ENCODE data around the gene COTL1. TPM values are rescaled to one million over a fixed set of nuclear protein-coding genes. Genes with fewer than 3 reads are reported as not detected.
A peak's percentile ranks its signal among the peaks of the same experiment; 100 is the strongest.

COTL1 gene
- total RNA-seq, 2 experiments from 2014 or later: 325 to 328 TPM

DNA sequence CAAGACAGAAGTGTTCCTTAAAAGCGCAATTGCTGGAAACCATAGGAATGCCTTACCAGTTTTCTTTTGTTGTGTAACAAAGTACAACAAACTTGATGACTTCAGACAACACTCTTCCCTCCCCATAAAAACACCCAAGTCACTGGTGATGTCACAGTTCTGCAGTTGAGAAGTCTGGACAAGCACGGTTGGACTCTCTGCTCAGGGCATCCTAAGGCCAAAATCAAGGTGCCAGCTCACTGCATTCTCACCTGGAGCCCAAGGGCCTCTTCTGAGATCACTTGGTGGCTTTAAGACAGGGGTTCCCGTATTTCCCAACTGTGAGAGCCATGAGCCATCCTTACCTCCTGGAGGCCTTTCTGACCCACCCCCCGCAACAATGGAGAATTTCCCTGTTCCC is 67.8 kb downstream of the COTL1 start:
- no peaks in the 10 kb centered on the region for H3K9me3 Mint-ChIP-seq
- CTCF ChIA-PET: no interaction called here
- intact Hi-C loops (cut with micrococcal nuclease): loop anchor here (5.0 kb wide), 1 partner anchor 477 kb away; the partner anchor contains the start of gene KIAA0513
- H3K4me1 Mint-ChIP-seq (ENCODE audit: low read depth): peaks cover 62% of the 10 kb centered on the region
- peak overlapping the region; percentile 97 for H3K27ac Mint-ChIP-seq
- H3K4me3 Mint-ChIP-seq: peak overlapping the region; percentile 86
- H3K27me3 Mint-ChIP-seq (ENCODE audit: low read depth): no peaks in the 10 kb centered on the region
- H3K36me3 Mint-ChIP-seq (ENCODE audit: low read depth): peaks cover 12% of the 10 kb centered on the region
- DNase-seq: no peak

DNA sequence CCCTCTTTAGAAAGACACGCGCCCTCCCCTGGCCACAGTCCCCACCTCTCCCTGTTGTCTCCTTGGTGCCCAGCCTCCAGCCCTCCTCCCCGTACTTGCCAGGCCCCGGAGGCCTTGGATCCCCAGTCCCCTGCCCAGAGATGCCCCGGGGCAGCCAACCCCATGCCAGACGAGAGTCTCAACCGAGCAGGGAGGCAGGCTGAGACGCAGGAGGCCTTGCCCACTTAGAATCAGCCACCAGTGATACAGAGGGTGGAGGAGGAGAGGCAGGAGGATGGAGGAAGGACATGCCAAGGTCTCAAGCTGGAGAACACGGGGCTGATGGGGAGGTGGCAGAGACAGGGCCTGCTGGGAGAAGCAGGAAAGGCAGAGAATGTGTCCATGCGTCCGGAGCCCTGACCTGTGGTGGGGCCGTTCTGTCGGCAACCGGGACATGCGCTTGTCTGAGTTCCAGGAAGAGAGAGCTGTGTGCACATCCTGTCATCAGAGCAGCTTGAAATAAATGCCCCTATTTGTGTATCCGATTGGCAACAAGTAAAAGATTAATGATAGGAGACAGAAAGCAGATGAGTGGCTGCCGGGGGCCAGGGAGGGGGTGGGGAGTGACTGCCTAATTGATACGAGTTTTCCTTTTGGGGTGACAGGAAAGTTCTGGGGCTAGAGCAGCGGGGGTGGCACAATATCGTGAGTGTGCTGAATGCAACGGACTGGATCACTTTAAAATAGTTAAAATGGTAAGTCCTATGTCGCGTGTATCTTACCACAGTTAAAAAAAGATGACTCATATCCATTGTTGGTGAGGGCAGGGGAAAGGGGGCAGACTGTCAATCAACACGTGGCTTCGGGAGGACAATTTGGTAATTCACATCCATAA is 68.7 kb downstream of the COTL1 start:
- H3K4me3 Mint-ChIP-seq: peak overlapping the region; percentile 86
- DNase-seq: peak; percentile 65
- H3K27me3 Mint-ChIP-seq (ENCODE audit: low read depth): no peaks in the 10 kb centered on the region
- no peaks in the 10 kb centered on the region for H3K9me3 Mint-ChIP-seq
- H3K4me1 Mint-ChIP-seq (ENCODE audit: low read depth): peaks cover 62% of the 10 kb centered on the region
- peak overlapping the region; percentile 97 for H3K27ac Mint-ChIP-seq
- CTCF ChIA-PET: interaction anchor here (0.7 to 1.2 kb wide), 4 partner anchors 41 to 74 kb away, joined by 3 to 5 read pairs (median 3); no protein-coding TSS in a partner anchor
- intact Hi-C loops (cut with micrococcal nuclease): loop anchor here (1.0 kb wide), 3 partner anchors 34 to 69 kb away; partner anchors contain the start of gene COTL1
- peaks cover 12% of the 10 kb centered on the region for H3K36me3 Mint-ChIP-seq (ENCODE audit: low read depth)

DNA sequence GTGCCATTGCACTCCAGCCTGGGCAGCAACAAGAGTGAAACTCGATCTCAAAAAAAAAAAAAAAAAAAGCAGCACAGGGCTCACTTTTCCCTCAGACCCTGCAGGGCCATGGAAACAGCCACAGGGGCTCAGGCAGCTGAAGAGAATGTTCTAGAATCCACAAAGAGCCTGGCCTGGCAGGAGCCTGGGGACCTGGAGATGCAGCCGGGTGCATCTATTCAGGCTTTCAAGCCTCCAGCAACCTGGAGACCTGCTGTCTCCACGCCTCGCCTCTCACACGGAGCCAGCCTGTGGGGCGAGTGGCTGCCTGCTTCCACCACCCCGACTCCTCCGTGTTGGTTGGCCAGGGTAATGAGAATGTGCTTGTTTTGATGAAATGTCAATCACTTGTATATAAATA is 69.4 kb downstream of the COTL1 start:
- no peaks in the 10 kb centered on the region for H3K27me3 Mint-ChIP-seq (ENCODE audit: low read depth)
- H3K4me3 Mint-ChIP-seq: peak overlapping the region; percentile 86
- no peaks in the 10 kb centered on the region for H3K9me3 Mint-ChIP-seq
- CTCF ChIA-PET: interaction anchor here (1.2 kb wide), 1 partner anchor 42 kb away, joined by 5 read pairs; no protein-coding TSS in a partner anchor
- H3K27ac Mint-ChIP-seq: peak overlapping the region; percentile 97
- peaks cover 59% of the 10 kb centered on the region for H3K4me1 Mint-ChIP-seq (ENCODE audit: low read depth)
- peaks cover 9% of the 10 kb centered on the region for H3K36me3 Mint-ChIP-seq (ENCODE audit: low read depth)
- DNase-seq: no peak
- intact Hi-C loops (cut with micrococcal nuclease): no loop called here

DNA sequence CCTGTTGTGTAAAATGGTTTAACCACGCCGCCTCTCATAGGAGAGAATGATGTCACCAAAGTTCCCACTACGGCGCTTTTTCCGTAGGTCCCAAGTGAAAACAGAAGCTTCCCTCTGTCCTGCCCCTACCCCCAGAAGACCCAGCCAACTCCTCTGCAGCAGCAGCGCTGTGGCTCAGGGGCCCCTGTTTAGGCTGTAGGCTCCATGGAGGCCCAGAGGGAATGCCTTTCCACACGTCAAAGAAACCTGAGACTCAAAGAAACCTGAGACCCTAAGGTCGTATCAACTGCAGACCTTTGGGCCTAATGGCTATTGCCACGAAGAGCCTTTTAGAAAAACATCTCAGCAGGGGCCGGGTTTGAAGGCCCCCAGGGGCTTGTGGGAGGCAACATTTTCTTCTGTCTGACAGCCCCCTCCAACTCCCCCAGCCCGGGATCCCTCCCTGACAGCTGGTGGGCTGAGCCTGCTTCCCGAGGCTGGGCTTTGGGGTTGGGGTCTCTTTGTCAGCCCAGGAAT is 70.3 kb downstream of the COTL1 start:
- Mint-ChIP-seq H3K4me1 (ENCODE audit: low read depth) (peaks cover 55% of the 10 kb centered on the region), H3K9me3 (no peaks in the 10 kb centered on the region), H3K27ac (peak overlapping the region; percentile 68), H3K4me3 (peak overlapping the region; percentile 31), H3K36me3 (ENCODE audit: low read depth) (peaks cover 7% of the 10 kb centered on the region), H3K27me3 (ENCODE audit: low read depth) (no peaks in the 10 kb centered on the region)
- peak; percentile 24 for DNase-seq
- CTCF ChIA-PET: interaction anchor here (0.6 to 1.1 kb wide), 2 partner anchors 75 to 405 kb away, joined by 3 read pairs; no protein-coding TSS in a partner anchor
- intact Hi-C loops (cut with micrococcal nuclease): no loop called here

DNA sequence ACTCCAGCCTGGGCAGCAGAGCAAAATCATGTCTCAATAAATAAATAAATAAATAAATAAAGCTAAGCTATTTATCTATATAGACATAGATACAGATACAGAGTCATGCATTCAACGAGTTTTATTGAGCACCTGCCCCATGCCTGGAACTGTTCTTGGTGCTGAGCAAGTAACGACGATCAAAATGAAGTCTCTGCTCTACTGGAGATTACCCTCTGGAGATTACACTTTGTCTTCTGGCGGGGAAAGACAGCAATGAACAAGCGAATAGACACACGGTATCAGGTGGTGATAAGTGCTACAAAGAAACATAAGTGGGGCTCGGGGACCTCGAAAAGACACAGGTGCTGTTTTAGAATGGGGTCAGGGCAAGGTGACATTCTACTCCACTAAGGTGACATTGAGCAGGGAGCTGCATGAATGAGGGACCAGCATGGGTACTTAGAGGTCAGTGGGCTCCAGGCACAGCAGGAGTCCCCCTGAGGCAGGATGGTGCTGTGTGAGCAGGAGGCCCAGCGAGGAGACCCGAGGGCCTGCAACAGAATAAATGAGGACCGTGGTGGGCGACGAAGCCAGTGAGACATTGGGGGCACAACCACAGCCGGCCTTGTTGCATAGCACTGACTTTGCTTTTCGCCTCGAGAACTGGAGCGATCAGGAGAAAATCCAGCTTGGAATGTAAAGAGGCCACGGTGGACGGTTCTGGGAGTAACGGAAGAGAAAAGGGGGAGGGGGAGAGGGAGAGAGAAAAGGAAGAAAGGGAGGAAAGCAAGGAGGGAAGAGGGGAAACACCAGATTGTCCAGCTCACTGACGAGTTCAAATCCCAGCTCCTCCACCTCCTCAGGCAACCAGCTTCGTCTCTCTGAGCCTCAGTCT is 71.0 kb downstream of the COTL1 start:
- Mint-ChIP-seq H3K9me3 (no peaks in the 10 kb centered on the region), H3K4me3 (peak overlapping the region; percentile 25), H3K36me3 (ENCODE audit: low read depth) (peaks cover 5% of the 10 kb centered on the region), H3K27me3 (ENCODE audit: low read depth) (no peaks in the 10 kb centered on the region), H3K4me1 (ENCODE audit: low read depth) (peaks cover 50% of the 10 kb centered on the region), H3K27ac (peak overlapping the region; percentile 68)
- DNase-seq: no peak
- intact Hi-C loops (cut with micrococcal nuclease): no loop called here
- CTCF ChIA-PET: interaction anchor here (0.6 to 1.1 kb wide), 2 partner anchors 76 to 405 kb away, joined by 3 read pairs; no protein-coding TSS in a partner anchor

DNA sequence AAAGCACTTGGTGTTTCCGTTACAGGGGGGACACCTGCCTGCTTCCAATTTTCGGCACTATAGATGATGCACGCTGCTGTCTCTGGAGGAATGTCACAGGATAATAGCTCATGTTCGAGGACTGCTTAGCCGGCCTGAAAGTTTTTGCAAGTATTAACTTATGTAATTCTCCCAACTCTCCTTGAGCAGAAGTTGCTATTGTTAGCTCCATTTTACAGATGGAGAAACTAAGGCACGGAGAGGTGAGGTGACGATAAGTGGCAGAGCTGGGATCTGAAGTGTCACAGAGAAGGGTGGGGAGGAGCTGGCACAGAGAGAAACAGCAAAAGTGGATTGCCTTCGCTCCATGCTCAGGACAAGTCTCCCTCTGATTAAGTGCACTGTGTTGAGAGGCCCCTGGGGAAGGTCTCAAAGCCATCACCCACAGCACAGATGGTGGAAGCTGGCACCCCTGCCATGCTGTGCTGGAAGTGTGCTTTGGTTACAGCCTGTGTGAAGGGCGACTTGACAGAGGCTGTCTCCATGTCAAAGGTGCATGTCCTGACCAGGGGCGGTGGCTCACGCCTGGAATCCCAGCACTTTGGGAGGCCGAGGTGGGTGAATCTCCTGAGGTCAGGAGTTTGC is 72.7 kb downstream of the COTL1 start:
- Mint-ChIP-seq H3K36me3 (ENCODE audit: low read depth) (peaks cover 3% of the 10 kb centered on the region), H3K4me3 (peak overlapping the region; percentile 33), H3K4me1 (ENCODE audit: low read depth) (peaks cover 43% of the 10 kb centered on the region), H3K27ac (no peak overlapping the region), H3K27me3 (ENCODE audit: low read depth) (no peaks in the 10 kb centered on the region), H3K9me3 (no peaks in the 10 kb centered on the region)
- no peak for DNase-seq
- CTCF ChIA-PET: interaction anchor here (0.9 to 1.8 kb wide), 3 partner anchors 26 to 54 kb away, joined by 3 to 6 read pairs (median 3); no protein-coding TSS in a partner anchor
- intact Hi-C loops (cut with micrococcal nuclease): no loop called here

DNA sequence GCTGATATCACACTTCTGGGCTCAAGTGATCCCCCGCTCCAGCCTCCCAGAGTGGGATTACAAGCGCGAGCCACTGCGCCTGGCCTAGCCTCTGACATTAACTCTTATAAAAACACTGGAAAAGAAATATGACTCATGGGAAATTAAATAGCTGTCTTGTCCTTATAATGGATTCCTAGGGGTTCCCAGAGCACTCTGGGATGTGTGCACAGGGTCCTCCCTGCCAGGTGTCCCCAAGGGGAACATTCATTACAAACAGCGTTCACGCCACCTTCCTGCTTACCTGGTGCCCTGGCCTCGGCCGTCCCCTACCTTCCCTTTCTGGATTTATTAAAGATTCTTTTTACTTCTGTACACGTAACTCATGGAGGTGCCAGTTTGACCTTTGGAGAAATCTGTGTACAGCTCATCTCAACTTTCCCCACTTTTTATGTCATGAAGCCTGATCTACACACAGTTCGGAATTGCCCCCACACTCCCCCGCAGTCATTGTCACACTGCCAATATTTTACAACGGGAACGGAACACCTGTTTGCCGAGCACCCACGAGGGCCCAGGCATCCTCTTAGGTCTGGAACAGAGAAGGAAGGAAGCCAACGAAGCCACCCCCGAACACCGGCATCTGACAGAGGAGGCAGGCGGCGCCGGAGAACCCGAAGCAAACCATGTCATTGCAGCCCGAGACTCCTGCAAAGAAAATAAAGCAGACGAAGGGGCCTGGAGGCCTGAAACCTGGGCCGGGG is 73.7 kb downstream of the COTL1 start:
- CTCF ChIA-PET: interaction anchor here (0.9 to 1.8 kb wide), 3 partner anchors 25 to 55 kb away, joined by 3 to 6 read pairs (median 3); no protein-coding TSS in a partner anchor
- intact Hi-C loops (cut with micrococcal nuclease): no loop called here

DNA sequence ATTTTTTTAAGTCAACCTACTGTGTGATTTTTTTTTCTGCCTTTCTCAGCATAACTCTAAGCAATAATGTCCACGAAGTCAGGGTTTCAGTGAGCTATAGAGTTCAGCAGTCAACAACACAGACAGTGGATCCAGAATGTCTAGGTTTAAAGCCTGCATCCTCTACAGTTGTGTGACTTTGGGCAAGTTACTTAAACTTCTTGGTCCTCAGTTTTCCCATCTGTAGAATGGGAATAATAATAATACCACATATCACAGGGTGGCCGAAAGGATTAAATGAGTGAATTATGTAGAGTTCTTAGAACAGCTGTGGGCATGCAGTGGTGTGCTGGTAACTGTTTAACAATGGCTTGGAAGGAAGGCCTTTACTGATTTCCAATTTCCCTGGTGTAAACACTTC is 74.6 kb downstream of the COTL1 start:
- H3K9me3 Mint-ChIP-seq: no peaks in the 10 kb centered on the region
- CTCF ChIA-PET: no interaction called here

More for the DNA sequence above, 73.7 kb downstream of the COTL1 start:
- Mint-ChIP-seq H3K9me3 (no peaks in the 10 kb centered on the region), H3K4me1 (ENCODE audit: low read depth) (peaks cover 35% of the 10 kb centered on the region), H3K27me3 (ENCODE audit: low read depth) (no peaks in the 10 kb centered on the region), H3K36me3 (ENCODE audit: low read depth) (peaks cover 3% of the 10 kb centered on the region), H3K4me3 (peak overlapping the region; percentile 33), H3K27ac (no peak overlapping the region)
- peak; percentile 67 for DNase-seq

DNA sequence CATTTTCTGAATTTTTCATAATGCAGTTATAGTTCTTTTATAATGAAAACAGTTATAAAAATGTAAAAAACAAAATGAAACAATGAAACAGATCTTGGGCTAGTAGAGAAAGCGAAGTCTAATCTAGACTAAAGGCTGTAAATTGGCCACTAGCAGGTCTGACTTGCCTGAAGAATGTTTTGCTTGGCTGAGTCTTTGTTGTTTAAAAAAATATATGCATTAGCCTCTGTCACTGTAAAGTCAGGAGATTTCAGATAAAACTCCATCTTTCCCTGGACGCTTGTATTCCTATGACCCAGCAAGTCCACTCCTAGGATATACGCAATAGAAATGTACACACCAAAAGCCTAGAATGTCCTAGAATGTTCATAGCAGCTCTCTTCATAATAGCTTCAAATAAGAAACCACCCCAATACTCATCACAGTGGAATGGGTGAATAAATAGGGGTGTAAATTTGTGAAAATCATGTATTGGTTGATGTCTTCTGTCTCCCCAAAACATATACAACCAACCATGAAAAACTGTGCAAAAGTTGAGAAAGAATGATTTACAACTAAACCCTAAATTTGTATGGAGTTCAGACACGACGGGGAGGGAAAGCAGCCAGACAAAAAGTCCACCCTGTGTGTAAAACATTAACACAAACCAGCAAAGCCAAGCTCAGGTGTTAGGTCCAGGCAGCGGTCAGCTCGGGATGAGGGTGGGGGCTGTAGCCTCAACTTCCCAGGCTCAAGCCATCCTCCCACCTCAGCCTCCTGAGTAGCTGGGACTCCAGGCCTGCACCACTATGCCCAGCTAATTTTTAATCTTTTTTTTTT is 75.7 kb downstream of the COTL1 start:
- peaks cover 22% of the 10 kb centered on the region for H3K4me1 Mint-ChIP-seq (ENCODE audit: low read depth)
- intact Hi-C loops (cut with micrococcal nuclease): no loop called here

More for the DNA sequence above, 74.6 kb downstream of the COTL1 start:
- H3K4me3 Mint-ChIP-seq: no peak overlapping the region
- no peak overlapping the region for H3K27ac Mint-ChIP-seq
- no peak for DNase-seq
- H3K27me3 Mint-ChIP-seq (ENCODE audit: low read depth): no peaks in the 10 kb centered on the region
- peaks cover 30% of the 10 kb centered on the region for H3K4me1 Mint-ChIP-seq (ENCODE audit: low read depth)
- intact Hi-C loops (cut with micrococcal nuclease): no loop called here
- H3K36me3 Mint-ChIP-seq (ENCODE audit: low read depth): peaks cover 3% of the 10 kb centered on the region

DNA sequence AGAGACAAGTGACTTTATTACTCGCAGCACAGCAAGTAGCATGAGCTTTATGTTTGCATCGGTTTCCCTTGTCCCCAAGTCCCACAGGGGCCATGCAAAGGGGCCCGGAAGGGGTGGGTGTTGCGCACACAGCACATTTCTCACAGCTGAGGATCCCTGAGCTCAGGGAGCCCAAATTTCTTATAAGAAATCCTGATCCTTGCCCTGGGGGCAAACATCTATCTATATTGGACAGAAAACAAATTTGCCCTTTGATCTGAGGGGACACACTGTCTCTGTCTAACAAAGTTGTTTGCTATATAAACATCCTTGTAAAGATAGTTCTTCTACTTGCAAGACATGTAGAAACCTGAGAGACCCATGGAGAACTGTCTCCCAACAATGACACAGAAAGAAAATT is 77.7 kb downstream of the COTL1 start:
- CTCF ChIA-PET: interaction anchor here (0.9 to 1.7 kb wide), 4 partner anchors 11 to 82 kb away, joined by 3 to 7 read pairs (median 4); no protein-coding TSS in a partner anchor
- intact Hi-C loops (cut with micrococcal nuclease): no loop called here
- peaks cover 14% of the 10 kb centered on the region for H3K4me1 Mint-ChIP-seq (ENCODE audit: low read depth)
- no peak for DNase-seq
- no peaks in the 10 kb centered on the region for H3K36me3 Mint-ChIP-seq (ENCODE audit: low read depth)
- H3K27ac Mint-ChIP-seq: no peak overlapping the region
- no peaks in the 10 kb centered on the region for H3K27me3 Mint-ChIP-seq (ENCODE audit: low read depth)
- H3K9me3 Mint-ChIP-seq: no peaks in the 10 kb centered on the region
- no peak overlapping the region for H3K4me3 Mint-ChIP-seq

More for the DNA sequence above, 75.7 kb downstream of the COTL1 start:
- Mint-ChIP-seq H3K27ac (no peak overlapping the region), H3K27me3 (ENCODE audit: low read depth) (no peaks in the 10 kb centered on the region), H3K4me3 (no peak overlapping the region), H3K9me3 (no peaks in the 10 kb centered on the region), H3K36me3 (ENCODE audit: low read depth) (peaks cover 3% of the 10 kb centered on the region)
- no peak for DNase-seq
- CTCF ChIA-PET: interaction anchor here (0.6 kb wide), 2 partner anchors 37 to 80 kb away, joined by 3 read pairs; no protein-coding TSS in a partner anchor
